ENCODE data around the gene RBM22. TPM values are rescaled to one million over a fixed set of nuclear protein-coding genes. Genes with fewer than 3 reads are reported as not detected.

Gene RBM22
- polyA plus RNA-seq, 1 of the 3 experiments (the other 2 are of a cell fraction) = 30.7 TPM

DNA sequence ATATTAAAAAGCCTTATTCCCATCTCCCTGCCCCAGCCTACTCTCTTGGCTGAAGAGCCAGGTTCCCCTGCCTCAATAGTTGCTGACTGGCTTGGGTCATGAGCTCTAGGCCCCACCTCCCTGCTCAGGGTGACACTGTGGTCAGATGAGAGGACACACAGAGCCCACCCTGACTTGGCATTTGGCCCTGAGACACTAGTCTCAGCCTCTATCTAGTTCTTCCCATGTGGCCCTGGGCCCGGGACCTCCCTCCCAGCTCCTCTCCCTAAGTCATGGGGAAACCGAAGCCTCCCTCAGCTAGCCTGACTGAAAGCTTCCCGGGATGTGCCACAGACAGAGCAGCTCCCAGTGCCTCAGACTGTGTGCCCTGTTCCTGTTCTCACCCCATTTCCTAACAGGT lies 45.6 kb downstream of the RBM22 start:
- H3K4me1 ChIP-seq (ENCODE audit: control insufficient read depth in 1 of 2, insufficient read depth in 2 of 2, low read depth in 1 of 2, low read length in 1 of 2) = peaks cover 9 to 58% of the 10 kb centered on the region in 2 experiments
- 100% methylated on average over 3 of the region's 3 CpGs for WGBS (ENCODE audit: low lambda C conversion rate)
- H2AFZ ChIP-seq (ENCODE audit: low read depth) = no peak overlapping the region
- H3K9me3 ChIP-seq = no peaks in the 10 kb centered on the region
- DNase-seq = no peak
- ChIA-PET CTCF (interaction anchor here (0.8 to 12.2 kb wide), 12 partner anchors 8 to 196 kb away, joined by 3 to 160 read pairs (median 6); partner anchors contain the start of genes DCTN4 and RBM22), POLR2A (interaction anchor here (1.1 kb wide), 1 partner anchor 54 kb away, joined by 3 read pairs; no protein-coding TSS in a partner anchor)
- no peaks in the 10 kb centered on the region for H3K9me2 ChIP-seq
- no peaks in the 10 kb centered on the region for H3K27me3 ChIP-seq (ENCODE audit: insufficient read depth)
- TF ChIP-seq RCOR1 (IDR thresholded peaks at IDR 0.05; ENCODE audit: low read length) (no peak), FOXM1 (IDR thresholded peaks at IDR 0.05; ENCODE audit: low read depth) (no peak), TCF12 (IDR thresholded peaks at IDR 0.05) (no peak), FOSL2 (IDR thresholded peaks at IDR 0.05; ENCODE audit: borderline replicate concordance, low read depth) (no peak), TEAD4 (IDR thresholded peaks at IDR 0.05; ENCODE audit: borderline replicate concordance, insufficient read depth) (no peak), ELF1 (IDR thresholded peaks at IDR 0.05) (no peak), YY1 (IDR thresholded peaks at IDR 0.05; ENCODE audit: low read depth) (no peak), SMC3 (IDR thresholded peaks at IDR 0.05; ENCODE audit: low read depth, low read length) (no peak), NRF1 (IDR thresholded peaks at IDR 0.05; ENCODE audit: low read depth, low read length) (no peak), GATA2 (CRISPR knock-in tag; IDR thresholded peaks at IDR 0.05) (no peak), SIN3A (IDR thresholded peaks at IDR 0.05; ENCODE audit: borderline replicate concordance, low read depth, low read length) (no peak)
- TF ChIP-seq, protein P1, sequence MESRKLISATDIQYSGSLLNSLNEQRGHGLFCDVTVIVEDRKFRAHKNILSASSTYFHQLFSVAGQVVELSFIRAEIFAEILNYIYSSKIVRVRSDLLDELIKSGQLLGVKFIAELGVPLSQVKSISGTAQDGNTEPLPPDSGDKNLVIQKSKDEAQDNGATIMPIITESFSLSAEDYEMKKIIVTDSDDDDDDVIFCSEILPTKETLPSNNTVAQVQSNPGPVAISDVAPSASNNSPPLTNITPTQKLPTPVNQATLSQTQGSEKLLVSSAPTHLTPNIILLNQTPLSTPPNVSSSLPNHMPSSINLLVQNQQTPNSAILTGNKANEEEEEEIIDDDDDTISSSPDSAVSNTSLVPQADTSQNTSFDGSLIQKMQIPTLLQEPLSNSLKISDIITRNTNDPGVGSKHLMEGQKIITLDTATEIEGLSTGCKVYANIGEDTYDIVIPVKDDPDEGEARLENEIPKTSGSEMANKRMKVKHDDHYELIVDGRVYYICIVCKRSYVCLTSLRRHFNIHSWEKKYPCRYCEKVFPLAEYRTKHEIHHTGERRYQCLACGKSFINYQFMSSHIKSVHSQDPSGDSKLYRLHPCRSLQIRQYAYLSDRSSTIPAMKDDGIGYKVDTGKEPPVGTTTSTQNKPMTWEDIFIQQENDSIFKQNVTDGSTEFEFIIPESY (IDR thresholded peaks at IDR 0.05; ENCODE audit: borderline replicate concordance, low read depth) = no peak
- TF ChIP-seq, protein P2, sequence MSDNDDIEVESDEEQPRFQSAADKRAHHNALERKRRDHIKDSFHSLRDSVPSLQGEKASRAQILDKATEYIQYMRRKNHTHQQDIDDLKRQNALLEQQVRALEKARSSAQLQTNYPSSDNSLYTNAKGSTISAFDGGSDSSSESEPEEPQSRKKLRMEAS (IDR thresholded peaks at IDR 0.05; ENCODE audit: low read depth) = no peak
- TF ChIP-seq, protein P3, sequence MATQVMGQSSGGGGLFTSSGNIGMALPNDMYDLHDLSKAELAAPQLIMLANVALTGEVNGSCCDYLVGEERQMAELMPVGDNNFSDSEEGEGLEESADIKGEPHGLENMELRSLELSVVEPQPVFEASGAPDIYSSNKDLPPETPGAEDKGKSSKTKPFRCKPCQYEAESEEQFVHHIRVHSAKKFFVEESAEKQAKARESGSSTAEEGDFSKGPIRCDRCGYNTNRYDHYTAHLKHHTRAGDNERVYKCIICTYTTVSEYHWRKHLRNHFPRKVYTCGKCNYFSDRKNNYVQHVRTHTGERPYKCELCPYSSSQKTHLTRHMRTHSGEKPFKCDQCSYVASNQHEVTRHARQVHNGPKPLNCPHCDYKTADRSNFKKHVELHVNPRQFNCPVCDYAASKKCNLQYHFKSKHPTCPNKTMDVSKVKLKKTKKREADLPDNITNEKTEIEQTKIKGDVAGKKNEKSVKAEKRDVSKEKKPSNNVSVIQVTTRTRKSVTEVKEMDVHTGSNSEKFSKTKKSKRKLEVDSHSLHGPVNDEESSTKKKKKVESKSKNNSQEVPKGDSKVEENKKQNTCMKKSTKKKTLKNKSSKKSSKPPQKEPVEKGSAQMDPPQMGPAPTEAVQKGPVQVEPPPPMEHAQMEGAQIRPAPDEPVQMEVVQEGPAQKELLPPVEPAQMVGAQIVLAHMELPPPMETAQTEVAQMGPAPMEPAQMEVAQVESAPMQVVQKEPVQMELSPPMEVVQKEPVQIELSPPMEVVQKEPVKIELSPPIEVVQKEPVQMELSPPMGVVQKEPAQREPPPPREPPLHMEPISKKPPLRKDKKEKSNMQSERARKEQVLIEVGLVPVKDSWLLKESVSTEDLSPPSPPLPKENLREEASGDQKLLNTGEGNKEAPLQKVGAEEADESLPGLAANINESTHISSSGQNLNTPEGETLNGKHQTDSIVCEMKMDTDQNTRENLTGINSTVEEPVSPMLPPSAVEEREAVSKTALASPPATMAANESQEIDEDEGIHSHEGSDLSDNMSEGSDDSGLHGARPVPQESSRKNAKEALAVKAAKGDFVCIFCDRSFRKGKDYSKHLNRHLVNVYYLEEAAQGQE (IDR thresholded peaks at IDR 0.05; ENCODE audit: low read depth, low read length) = no peak
- TF ChIP-seq, protein P4, sequence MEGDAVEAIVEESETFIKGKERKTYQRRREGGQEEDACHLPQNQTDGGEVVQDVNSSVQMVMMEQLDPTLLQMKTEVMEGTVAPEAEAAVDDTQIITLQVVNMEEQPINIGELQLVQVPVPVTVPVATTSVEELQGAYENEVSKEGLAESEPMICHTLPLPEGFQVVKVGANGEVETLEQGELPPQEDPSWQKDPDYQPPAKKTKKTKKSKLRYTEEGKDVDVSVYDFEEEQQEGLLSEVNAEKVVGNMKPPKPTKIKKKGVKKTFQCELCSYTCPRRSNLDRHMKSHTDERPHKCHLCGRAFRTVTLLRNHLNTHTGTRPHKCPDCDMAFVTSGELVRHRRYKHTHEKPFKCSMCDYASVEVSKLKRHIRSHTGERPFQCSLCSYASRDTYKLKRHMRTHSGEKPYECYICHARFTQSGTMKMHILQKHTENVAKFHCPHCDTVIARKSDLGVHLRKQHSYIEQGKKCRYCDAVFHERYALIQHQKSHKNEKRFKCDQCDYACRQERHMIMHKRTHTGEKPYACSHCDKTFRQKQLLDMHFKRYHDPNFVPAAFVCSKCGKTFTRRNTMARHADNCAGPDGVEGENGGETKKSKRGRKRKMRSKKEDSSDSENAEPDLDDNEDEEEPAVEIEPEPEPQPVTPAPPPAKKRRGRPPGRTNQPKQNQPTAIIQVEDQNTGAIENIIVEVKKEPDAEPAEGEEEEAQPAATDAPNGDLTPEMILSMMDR (IDR thresholded peaks at IDR 0.05) = no peak
- TF ChIP-seq, protein P5, sequence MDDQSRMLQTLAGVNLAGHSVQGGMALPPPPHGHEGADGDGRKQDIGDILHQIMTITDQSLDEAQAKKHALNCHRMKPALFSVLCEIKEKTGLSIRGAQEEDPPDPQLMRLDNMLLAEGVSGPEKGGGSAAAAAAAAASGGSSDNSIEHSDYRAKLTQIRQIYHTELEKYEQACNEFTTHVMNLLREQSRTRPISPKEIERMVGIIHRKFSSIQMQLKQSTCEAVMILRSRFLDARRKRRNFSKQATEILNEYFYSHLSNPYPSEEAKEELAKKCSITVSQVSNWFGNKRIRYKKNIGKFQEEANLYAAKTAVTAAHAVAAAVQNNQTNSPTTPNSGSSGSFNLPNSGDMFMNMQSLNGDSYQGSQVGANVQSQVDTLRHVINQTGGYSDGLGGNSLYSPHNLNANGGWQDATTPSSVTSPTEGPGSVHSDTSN (IDR thresholded peaks at IDR 0.05) = no peak
- TF ChIP-seq, protein P6, sequence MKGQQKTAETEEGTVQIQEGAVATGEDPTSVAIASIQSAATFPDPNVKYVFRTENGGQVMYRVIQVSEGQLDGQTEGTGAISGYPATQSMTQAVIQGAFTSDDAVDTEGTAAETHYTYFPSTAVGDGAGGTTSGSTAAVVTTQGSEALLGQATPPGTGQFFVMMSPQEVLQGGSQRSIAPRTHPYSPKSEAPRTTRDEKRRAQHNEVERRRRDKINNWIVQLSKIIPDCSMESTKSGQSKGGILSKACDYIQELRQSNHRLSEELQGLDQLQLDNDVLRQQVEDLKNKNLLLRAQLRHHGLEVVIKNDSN (IDR thresholded peaks at IDR 0.05; ENCODE audit: borderline replicate concordance, low read depth) = no peak
- TF ChIP-seq, protein P7, sequence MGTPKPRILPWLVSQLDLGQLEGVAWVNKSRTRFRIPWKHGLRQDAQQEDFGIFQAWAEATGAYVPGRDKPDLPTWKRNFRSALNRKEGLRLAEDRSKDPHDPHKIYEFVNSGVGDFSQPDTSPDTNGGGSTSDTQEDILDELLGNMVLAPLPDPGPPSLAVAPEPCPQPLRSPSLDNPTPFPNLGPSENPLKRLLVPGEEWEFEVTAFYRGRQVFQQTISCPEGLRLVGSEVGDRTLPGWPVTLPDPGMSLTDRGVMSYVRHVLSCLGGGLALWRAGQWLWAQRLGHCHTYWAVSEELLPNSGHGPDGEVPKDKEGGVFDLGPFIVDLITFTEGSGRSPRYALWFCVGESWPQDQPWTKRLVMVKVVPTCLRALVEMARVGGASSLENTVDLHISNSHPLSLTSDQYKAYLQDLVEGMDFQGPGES (IDR thresholded peaks at IDR 0.05; ENCODE audit: low read depth, low read length) = no peak
- no peak overlapping the region for H3K4me3 ChIP-seq (ENCODE audit: low read depth in 2 of 2, low read length in 1 of 2)
- H3K4me2 ChIP-seq = no peak overlapping the region
- H3K79me2 ChIP-seq (ENCODE audit: insufficient read depth) = no peaks in the 10 kb centered on the region
- H3K27ac ChIP-seq (ENCODE audit: low read depth in 2 of 2, low read length in 1 of 2) = no peak overlapping the region
- H3K9ac ChIP-seq = no peak overlapping the region
- H3K36me3 ChIP-seq (replicated peaks in 1 of 2; ENCODE audit: control insufficient read depth in 1 of 2, insufficient read depth in 2 of 2, low read length in 1 of 2) = peaks cover 0 to 15% of the 10 kb centered on the region in 2 experiments
- no peaks in the 10 kb centered on the region for H3F3A ChIP-seq (replicated peaks; ENCODE audit: insufficient read depth)
- no peaks in the 10 kb centered on the region; the same call in 1 of the 2 replicates for H4K20me1 ChIP-seq (ENCODE audit: insufficient read depth)

Measured in SK-N-SH (cell line).